Measurements from ENCODE around the gene COMT. TPM values are rescaled to one million over a fixed set of nuclear protein-coding genes. Genes with fewer than 3 reads are reported as not detected.
A peak's percentile ranks its signal among the peaks of the same experiment; 100 is the strongest.

COMT gene
- total and polyA plus RNA-seq, 9 of the 15 experiments (the other 6 are each of a cell fraction or from before 2014, with no cell fraction given): 12.5 to 351 (median 155) TPM

GRCh38 chr22:20010307-20011122 lies 68.9 kb downstream of the COMT start (continued):
- TF ChIP-seq, protein P1, sequence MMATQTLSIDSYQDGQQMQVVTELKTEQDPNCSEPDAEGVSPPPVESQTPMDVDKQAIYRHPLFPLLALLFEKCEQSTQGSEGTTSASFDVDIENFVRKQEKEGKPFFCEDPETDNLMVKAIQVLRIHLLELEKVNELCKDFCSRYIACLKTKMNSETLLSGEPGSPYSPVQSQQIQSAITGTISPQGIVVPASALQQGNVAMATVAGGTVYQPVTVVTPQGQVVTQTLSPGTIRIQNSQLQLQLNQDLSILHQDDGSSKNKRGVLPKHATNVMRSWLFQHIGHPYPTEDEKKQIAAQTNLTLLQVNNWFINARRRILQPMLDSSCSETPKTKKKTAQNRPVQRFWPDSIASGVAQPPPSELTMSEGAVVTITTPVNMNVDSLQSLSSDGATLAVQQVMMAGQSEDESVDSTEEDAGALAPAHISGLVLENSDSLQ (IDR thresholded peaks at IDR 0.05): no peak
- TF ChIP-seq, protein P2, sequence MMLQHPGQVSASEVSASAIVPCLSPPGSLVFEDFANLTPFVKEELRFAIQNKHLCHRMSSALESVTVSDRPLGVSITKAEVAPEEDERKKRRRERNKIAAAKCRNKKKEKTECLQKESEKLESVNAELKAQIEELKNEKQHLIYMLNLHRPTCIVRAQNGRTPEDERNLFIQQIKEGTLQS (IDR thresholded peaks at IDR 0.05): no peak
- TF ChIP-seq, protein P2 (CRISPR knock-in tag; conservative IDR thresholded peaks at IDR 0.05): peak; percentile 72
- 0 out of 2 replicates have a peak, but pooled peaks have one; percentile 30 for TF ChIP-seq ZKSCAN1 (IDR thresholded peaks at IDR 0.05; ENCODE audit: low read depth, low read length)
- no peak for TF ChIP-seq FUS (optimal IDR thresholded peaks at IDR 0.05; ENCODE audit: low read depth, low read length)
- 0 out of 4 replicates have a peak, but pooled peaks of 1 of the 2 experiments have one; percentile 8 for TF ChIP-seq TBL1XR1 (IDR thresholded peaks at IDR 0.05; ENCODE audit: low read length in 2 of 2)
- TF ChIP-seq, protein P3, sequence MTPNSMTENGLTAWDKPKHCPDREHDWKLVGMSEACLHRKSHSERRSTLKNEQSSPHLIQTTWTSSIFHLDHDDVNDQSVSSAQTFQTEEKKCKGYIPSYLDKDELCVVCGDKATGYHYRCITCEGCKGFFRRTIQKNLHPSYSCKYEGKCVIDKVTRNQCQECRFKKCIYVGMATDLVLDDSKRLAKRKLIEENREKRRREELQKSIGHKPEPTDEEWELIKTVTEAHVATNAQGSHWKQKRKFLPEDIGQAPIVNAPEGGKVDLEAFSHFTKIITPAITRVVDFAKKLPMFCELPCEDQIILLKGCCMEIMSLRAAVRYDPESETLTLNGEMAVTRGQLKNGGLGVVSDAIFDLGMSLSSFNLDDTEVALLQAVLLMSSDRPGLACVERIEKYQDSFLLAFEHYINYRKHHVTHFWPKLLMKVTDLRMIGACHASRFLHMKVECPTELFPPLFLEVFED (CRISPR knock-in tag; conservative IDR thresholded peaks at IDR 0.05): 0 out of 2 replicates have a peak, but pooled peaks have one; percentile 13
- no peak for TF ChIP-seq BCL6 (CRISPR knock-in tag; IDR thresholded peaks at IDR 0.05)
- TF ChIP-seq FOSL1 (tag; conservative IDR thresholded peaks at IDR 0.05): no peak
- no peak for TF ChIP-seq FOXP1 (CRISPR knock-in tag; IDR thresholded peaks at IDR 0.05)
- TF ChIP-seq JUN (IDR thresholded peaks at IDR 0.05; ENCODE audit: borderline replicate concordance, low read depth, low read length): peak; percentile 52; the same call in 1 of the 2 replicates
- TF ChIP-seq JUN (CRISPR knock-in tag; IDR thresholded peaks at IDR 0.05; ENCODE audit: borderline replicate concordance): no peak
- no peak for TF ChIP-seq ZNF23 (CRISPR knock-in tag; IDR thresholded peaks at IDR 0.05)
- peak; percentile 35 for TF ChIP-seq WHSC1 (IDR thresholded peaks at IDR 0.05; ENCODE audit: low read length)
- no peak for TF ChIP-seq TAF15 (IDR thresholded peaks at IDR 0.05; ENCODE audit: low read depth, low read length)
- no peak for TF ChIP-seq ZSCAN29 (IDR thresholded peaks at IDR 0.05)
- TF ChIP-seq YBX1 (IDR thresholded peaks at IDR 0.05): no peak
- peak; percentile 56; the same call in 1 of the 2 replicates for TF ChIP-seq ZNF408 (CRISPR knock-in tag; IDR thresholded peaks at IDR 0.05; ENCODE audit: low read depth)
- TF ChIP-seq EHMT2 (IDR thresholded peaks at IDR 0.05): 0 out of 2 replicates have a peak, but pooled peaks have one; percentile 14
- no peak for TF ChIP-seq MCM3 (IDR thresholded peaks at IDR 0.05)
- no peak for TF ChIP-seq CEBPB (tag; IDR thresholded peaks at IDR 0.05)
- TF ChIP-seq GABPA (tag; conservative IDR thresholded peaks at IDR 0.05; ENCODE audit: low read depth): no peak
- peak; percentile 85; the same call in 1 of the 2 replicates for TF ChIP-seq MTF1 (CRISPR knock-in tag; IDR thresholded peaks at IDR 0.05; ENCODE audit: borderline replicate concordance)
- 0 out of 2 replicates have a peak, but pooled peaks have one; percentile 12 for TF ChIP-seq ZNF764 (CRISPR knock-in tag; IDR thresholded peaks at IDR 0.05; ENCODE audit: low read depth)
- TF ChIP-seq GABPB2 (CRISPR knock-in tag; conservative IDR thresholded peaks at IDR 0.05): peak; percentile 76; the same call in 1 of the 2 replicates
- TF ChIP-seq, protein P4, sequence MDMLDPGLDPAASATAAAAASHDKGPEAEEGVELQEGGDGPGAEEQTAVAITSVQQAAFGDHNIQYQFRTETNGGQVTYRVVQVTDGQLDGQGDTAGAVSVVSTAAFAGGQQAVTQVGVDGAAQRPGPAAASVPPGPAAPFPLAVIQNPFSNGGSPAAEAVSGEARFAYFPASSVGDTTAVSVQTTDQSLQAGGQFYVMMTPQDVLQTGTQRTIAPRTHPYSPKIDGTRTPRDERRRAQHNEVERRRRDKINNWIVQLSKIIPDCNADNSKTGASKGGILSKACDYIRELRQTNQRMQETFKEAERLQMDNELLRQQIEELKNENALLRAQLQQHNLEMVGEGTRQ (CRISPR knock-in tag; IDR thresholded peaks at IDR 0.05): no peak
